ENCODE results near the gene KCNQ2.

KCNQ2 gene

GRCh38 chr20:63417738-63418120 lies 54.7 kb downstream of the KCNQ2 start:
- TF ChIP-seq CEBPB (IDR thresholded peaks at IDR 0.05) = no peak
- no peak for TF ChIP-seq CREB1 (IDR thresholded peaks at IDR 0.05; ENCODE audit: low read depth)
- TF ChIP-seq TAF1 (IDR thresholded peaks at IDR 0.05; ENCODE audit: low read depth) = no peak
- no peak for TF ChIP-seq EP300 (IDR thresholded peaks at IDR 0.05; ENCODE audit: borderline replicate concordance)

GRCh38 chr20:63417097-63417737 lies 55.2 kb downstream of the KCNQ2 start:
- TF ChIP-seq NFIC (IDR thresholded peaks at IDR 0.05) = no peak
- TF ChIP-seq FOXM1 (IDR thresholded peaks at IDR 0.05; ENCODE audit: borderline replicate concordance, low read depth) = no peak
- no peak for TF ChIP-seq EP300 (IDR thresholded peaks at IDR 0.05; ENCODE audit: borderline replicate concordance)
- no peak for TF ChIP-seq CREB1 (IDR thresholded peaks at IDR 0.05; ENCODE audit: low read depth)
- no peak for TF ChIP-seq REST (IDR thresholded peaks at IDR 0.05; ENCODE audit: low read depth)
- no peak for TF ChIP-seq RAD21 (IDR thresholded peaks at IDR 0.05; ENCODE audit: low read depth)
- no peak for TF ChIP-seq YY1 (IDR thresholded peaks at IDR 0.05; ENCODE audit: low read depth)
- TF ChIP-seq EGR1 (IDR thresholded peaks at IDR 0.05) = no peak
- no peak for TF ChIP-seq CEBPB (IDR thresholded peaks at IDR 0.05)
- no peak for TF ChIP-seq TCF12 (IDR thresholded peaks at IDR 0.05; ENCODE audit: low read depth)
- TF ChIP-seq TEAD4 (IDR thresholded peaks at IDR 0.05) = no peak
- TF ChIP-seq USF1 (IDR thresholded peaks at IDR 0.05) = no peak
- no peak for TF ChIP-seq MAX (IDR thresholded peaks at IDR 0.05)
- no peak for TF ChIP-seq ZBTB7A (IDR thresholded peaks at IDR 0.05; ENCODE audit: low read depth)
- no peak for TF ChIP-seq TAF1 (IDR thresholded peaks at IDR 0.05; ENCODE audit: low read depth)

GRCh38 chr20:63416631-63417030 lies 55.8 kb downstream of the KCNQ2 start:
- TF ChIP-seq TEAD4 (IDR thresholded peaks at IDR 0.05) (no peak), MAX (IDR thresholded peaks at IDR 0.05) (no peak), EGR1 (IDR thresholded peaks at IDR 0.05) (no peak), NFIC (IDR thresholded peaks at IDR 0.05) (no peak), USF1 (IDR thresholded peaks at IDR 0.05) (no peak), RAD21 (IDR thresholded peaks at IDR 0.05; ENCODE audit: low read depth) (no peak), FOXM1 (IDR thresholded peaks at IDR 0.05; ENCODE audit: borderline replicate concordance, low read depth) (no peak), CEBPB (IDR thresholded peaks at IDR 0.05) (no peak), EP300 (IDR thresholded peaks at IDR 0.05; ENCODE audit: borderline replicate concordance) (no peak), CREB1 (IDR thresholded peaks at IDR 0.05; ENCODE audit: low read depth) (no peak), REST (IDR thresholded peaks at IDR 0.05; ENCODE audit: low read depth) (no peak), TCF12 (IDR thresholded peaks at IDR 0.05; ENCODE audit: low read depth) (no peak), ZBTB7A (IDR thresholded peaks at IDR 0.05; ENCODE audit: low read depth) (no peak), YY1 (IDR thresholded peaks at IDR 0.05; ENCODE audit: low read depth) (no peak), TAF1 (IDR thresholded peaks at IDR 0.05; ENCODE audit: low read depth) (no peak)

GRCh38 chr20:63415647-63416391 lies 56.6 kb downstream of the KCNQ2 start:
- TF ChIP-seq ZBTB7A (IDR thresholded peaks at IDR 0.05; ENCODE audit: low read depth) (no peak), EP300 (IDR thresholded peaks at IDR 0.05; ENCODE audit: borderline replicate concordance) (no peak), EGR1 (IDR thresholded peaks at IDR 0.05) (no peak), TCF12 (IDR thresholded peaks at IDR 0.05; ENCODE audit: low read depth) (no peak), USF1 (IDR thresholded peaks at IDR 0.05) (no peak), CEBPB (IDR thresholded peaks at IDR 0.05) (no peak), CREB1 (IDR thresholded peaks at IDR 0.05; ENCODE audit: low read depth) (no peak), TAF1 (IDR thresholded peaks at IDR 0.05; ENCODE audit: low read depth) (no peak), FOXM1 (IDR thresholded peaks at IDR 0.05; ENCODE audit: borderline replicate concordance, low read depth) (no peak), YY1 (IDR thresholded peaks at IDR 0.05; ENCODE audit: low read depth) (no peak), RAD21 (IDR thresholded peaks at IDR 0.05; ENCODE audit: low read depth) (no peak), REST (IDR thresholded peaks at IDR 0.05; ENCODE audit: low read depth) (no peak), NFIC (IDR thresholded peaks at IDR 0.05) (no peak), TEAD4 (IDR thresholded peaks at IDR 0.05) (no peak), MAX (IDR thresholded peaks at IDR 0.05) (no peak)
